ENCODE data around the gene PROSER2. TPM values are rescaled to one million over a fixed set of nuclear protein-coding genes. Genes with fewer than 3 reads are reported as not detected.

Gene PROSER2
- total and polyA plus RNA-seq, 9 of the 15 experiments (the other 6 are each of a cell fraction or from before 2014, with no cell fraction given): 0.62 to 14.8 (median 2.9) TPM

- TF ChIP-seq BCLAF1 (IDR thresholded peaks at IDR 0.05; ENCODE audit: borderline replicate concordance in 1 of 2, control insufficient read depth in 1 of 2, low read depth in 2 of 2, low read length in 1 of 2) (no peak), SP1 (CRISPR knock-in tag; IDR thresholded peaks at IDR 0.05) (no peak), U2AF1 (optimal IDR thresholded peaks at IDR 0.05; ENCODE audit: low read depth, low read length) (no peak), HNRNPUL1 (IDR thresholded peaks at IDR 0.05; ENCODE audit: low read length) (no peak), GATAD2A (IDR thresholded peaks at IDR 0.05) (no peak), SLC30A9 (CRISPR knock-in tag; IDR thresholded peaks at IDR 0.05) (no peak), STAT5B (CRISPR knock-in tag; IDR thresholded peaks at IDR 0.05) (no peak), JUND (IDR thresholded peaks at IDR 0.05; ENCODE audit: borderline replicate concordance, low read depth, low read length) (no peak), JUND (tag; IDR thresholded peaks at IDR 0.05; ENCODE audit: borderline replicate concordance, low read depth, low read length) (no peak), HSF4 (CRISPR knock-in tag; IDR thresholded peaks at IDR 0.05; ENCODE audit: borderline replicate concordance) (no peak)
Measured at GRCh38 chr10:11835061-11835460, 11.9 kb downstream of the PROSER2 start (continued).
